H9 (cell line): ENCODE measurements around the gene VPS41. TPM values are rescaled to one million over a fixed set of nuclear protein-coding genes. Genes with fewer than 3 reads are reported as not detected.

Experiments
- DNase-seq: peaks from one replicate; pipeline ENCODE4 v3.0.0-alpha.2; 2017
- H2AFZ ChIP-seq: one replicate; pipeline ENCODE4 v1.6.1; 2013; ENCODE audit warnings: mild to moderate bottlenecking, low read length, control low read depth, moderate library complexity
- H2AK5ac ChIP-seq: 2 replicates; pipeline ENCODE4 v1.6.1; 2013; ENCODE audit warnings: low read length, control low read depth, mixed read lengths; ENCODE audit not compliant: insufficient read length
- H2BK120ac ChIP-seq: one replicate; pipeline ENCODE4 v1.6.1; 2013; ENCODE audit warnings: low read depth, mild to moderate bottlenecking, low read length, control low read depth, inconsistent platforms; ENCODE audit not compliant: poor library complexity, severe bottlenecking
- H2BK12ac ChIP-seq: 2 replicates; pipeline ENCODE4 v1.6.1; 2013; ENCODE audit warnings: low read length, control low read depth, mixed read lengths, low read depth; ENCODE audit not compliant: insufficient read length
- H2BK15ac ChIP-seq: 2 replicates; pipeline ENCODE4 v1.6.1; 2013; ENCODE audit warnings: low read depth, low read length, control low read depth
- H2BK20ac ChIP-seq: one replicate; pipeline ENCODE4 v1.6.1; 2013; ENCODE audit warnings: low read depth, mild to moderate bottlenecking, low read length, control low read depth, inconsistent platforms; ENCODE audit not compliant: poor library complexity, severe bottlenecking
- H2BK5ac ChIP-seq: 2 replicates; pipeline ENCODE4 v1.6.1; 2013; ENCODE audit warnings: low read length, control low read depth, mixed read lengths; ENCODE audit not compliant: insufficient read length
- H3K14ac ChIP-seq: 2 replicates; pipeline ENCODE4 v1.6.1; 2013; ENCODE audit warnings: low read length, control low read depth; ENCODE audit not compliant: insufficient read depth
- H3K18ac ChIP-seq: 2 replicates; pipeline ENCODE4 v1.6.1; 2013; ENCODE audit warnings: low read depth, mild to moderate bottlenecking, mixed read lengths, low read length, control low read depth; ENCODE audit not compliant: insufficient read length
- H3K23ac ChIP-seq: 2 replicates; pipeline ENCODE4 v1.6.1; 2013; ENCODE audit warnings: low read length, control low read depth, mixed read lengths, low read depth; ENCODE audit not compliant: insufficient read length
- H3K23me2 ChIP-seq: 2 replicates; pipeline ENCODE4 v1.6.1; 2013; ENCODE audit warnings: low read depth, mild to moderate bottlenecking, mixed read lengths, low read length, control low read depth; ENCODE audit not compliant: insufficient read length, poor library complexity, severe bottlenecking
- H3K27ac ChIP-seq: 2 replicates; pipeline ENCODE4 v1.5.1; 2013; ENCODE audit warnings: low read length, control low read depth, mixed read lengths, low read depth; ENCODE audit not compliant: insufficient read length
- H3K27me3 ChIP-seq: 2 replicates; pipeline ENCODE4 v1.6.1; 2013; ENCODE audit warnings: low read length, control low read depth, inconsistent platforms; ENCODE audit not compliant: insufficient read depth
- H3K4ac ChIP-seq: 2 replicates; pipeline ENCODE4 v1.6.1; 2013; ENCODE audit warnings: low read depth, mild to moderate bottlenecking, control low read depth, inconsistent platforms, low read length, moderate library complexity
- H3K4me1 ChIP-seq: 2 replicates; pipeline ENCODE4 v1.6.1; 2013; ENCODE audit warnings: low read length, control low read depth, inconsistent platforms; ENCODE audit not compliant: insufficient read depth
- H3K4me2 ChIP-seq: 2 replicates; pipeline ENCODE4 v1.6.1; 2013; ENCODE audit warnings: low read length, control low read depth, mixed read lengths; ENCODE audit not compliant: insufficient read length, insufficient read depth
- H3K56ac ChIP-seq: 2 replicates; pipeline ENCODE4 v1.6.1; 2013; ENCODE audit warnings: low read depth, mild to moderate bottlenecking, mixed read lengths, low read length, control low read depth; ENCODE audit not compliant: insufficient read length
- H3K79me1 ChIP-seq: 2 replicates; pipeline ENCODE4 v1.6.1; 2013; ENCODE audit warnings: low read depth, mild to moderate bottlenecking, moderate library complexity, low read length, control low read depth, inconsistent platforms; ENCODE audit not compliant: insufficient read depth, poor library complexity, severe bottlenecking
- H3K79me2 ChIP-seq: 2 replicates; pipeline ENCODE4 v1.6.1; 2013; ENCODE audit warnings: low read length, control low read depth, inconsistent platforms; ENCODE audit not compliant: insufficient read depth
- H3K9ac ChIP-seq: 2 replicates; pipeline ENCODE4 v1.6.1; 2013; ENCODE audit warnings: low read length, control low read depth, mixed read lengths; ENCODE audit not compliant: insufficient read length; ENCODE audit errors: extremely low read depth
- H3K9me3 ChIP-seq: one replicate; pipeline ENCODE4 v1.6.1; 2013; ENCODE audit warnings: low read depth, low read length, inconsistent platforms; ENCODE audit not compliant: control insufficient read depth
- H3T11ph ChIP-seq: one replicate; pipeline ENCODE4 v1.6.1; 2013; ENCODE audit warnings: mild to moderate bottlenecking, low read length, control low read depth, inconsistent platforms
- H4K20me1 ChIP-seq: one replicate; pipeline ENCODE4 v1.6.1; 2013; ENCODE audit not compliant: control insufficient read depth, insufficient read length, insufficient read depth
- H4K5ac ChIP-seq: 2 replicates; pipeline ENCODE4 v1.6.1; 2013; ENCODE audit warnings: low read depth, mild to moderate bottlenecking, mixed read lengths, low read length, control low read depth; ENCODE audit not compliant: insufficient read length
- H4K8ac ChIP-seq: replicated peaks from 2 replicates; pipeline ENCODE4 v1.6.1; 2013; ENCODE audit warnings: low read length, control low read depth, mixed read lengths, low read depth; ENCODE audit not compliant: insufficient read length
- H4K91ac ChIP-seq: 2 replicates; pipeline ENCODE4 v1.6.1; 2013; ENCODE audit warnings: low read depth, mild to moderate bottlenecking, moderate library complexity, mixed read lengths, low read length, control low read depth; ENCODE audit not compliant: insufficient read length
- H3K27ac Mint-ChIP-seq, 3 experiments: 2 replicates in 2 of 3; 3 replicates in 1 of 3; pipeline ENCODE4 v1.8.0; 2020 to 2021; ENCODE audit warnings: mixed read lengths in 3 of 3, mild to moderate bottlenecking in 1 of 3, moderate library complexity in 1 of 3
- H3K27me3 Mint-ChIP-seq: 2 replicates; pipeline ENCODE4 v1.8.0; 2021; ENCODE audit warnings: low read depth, mild to moderate bottlenecking, moderate library complexity, mixed read lengths
- H3K36me3 Mint-ChIP-seq, 3 experiments: 2 replicates in 2 of 3; 3 replicates in 1 of 3; pipeline ENCODE4 v1.8.0; 2020 to 2021; ENCODE audit warnings: low read depth in 3 of 3, mixed read lengths in 3 of 3; ENCODE audit not compliant: insufficient read depth in 1 of 3
- H3K4me1 Mint-ChIP-seq, 2 experiments: 2 replicates each; pipeline ENCODE4 v1.8.0; 2020; ENCODE audit warnings: mixed read lengths in 2 of 2
- H3K4me3 Mint-ChIP-seq, 2 experiments: 2 replicates in 1 of 2; 3 replicates in 1 of 2; pipeline ENCODE4 v1.8.0; 2020 to 2021; ENCODE audit warnings: mild to moderate bottlenecking in 2 of 2, mixed read lengths in 2 of 2, moderate library complexity in 1 of 2
- H3K9me3 Mint-ChIP-seq, 2 experiments: 2 replicates in 1 of 2; 3 replicates in 1 of 2; pipeline ENCODE4 v1.8.0; 2020; ENCODE audit warnings: mild to moderate bottlenecking in 2 of 2, mixed read lengths in 2 of 2, moderate library complexity in 1 of 2
- CTCF ChIP-seq: fragments of 200-600 bp; sonication (generic); conservative IDR thresholded peaks from 3 replicates; pipeline ENCODE4 v1.8.0; 2021; ENCODE audit warnings: antibody characterized with exemption, mild to moderate bottlenecking
- WGBS: extraction: QIAGEN DNeasy Blood & Tissue Kit; methylation state at CpG from one replicate; pipeline ENCODE4 v1.1.7; 2013; ENCODE audit warnings: missing lambda C conversion rate, low lambda C conversion rate, mixed read lengths; ENCODE audit not compliant: insufficient read length; ENCODE audit errors: extremely low coverage; 5-methylcytosine and 5-hydroxymethylcytosine counted together
- total RNA-seq: library from RNA; stranded (reverse); gene quantifications from 2 replicates; pipeline ENCODE4 v1.2.1, GENCODE V29; 2021

Gene VPS41
- total RNA-seq, 1 experiment from 2014 or later = 49.3 TPM

- Histone ChIP-seq H3T11ph (no peak overlapping the region), H3K18ac (no peak overlapping the region), H2AFZ (no peak overlapping the region), H3K27ac (no peak overlapping the region), H2BK15ac (no peak overlapping the region), H3K27me3 (no peaks in the 10 kb centered on the region), H2BK12ac (no peak overlapping the region), H2BK5ac (no peak overlapping the region), H3K14ac (no peak overlapping the region), H3K9me3 (no peaks in the 10 kb centered on the region), H3K79me2 (no peaks in the 10 kb centered on the region), H2AK5ac (no peak overlapping the region), H3K79me1 (no peaks in the 10 kb centered on the region), H4K8ac (no peak overlapping the region), H3K56ac (no peak overlapping the region), H3K4me2 (no peak overlapping the region), H3K23me2 (no peaks in the 10 kb centered on the region), H3K4me1 (no peaks in the 10 kb centered on the region), H3K23ac (no peak overlapping the region), H4K5ac (no peak overlapping the region), H2BK120ac (no peak overlapping the region), H3K4ac (no peak overlapping the region), H4K20me1 (no peaks in the 10 kb centered on the region), H4K91ac (no peak overlapping the region), H3K9ac (no peak overlapping the region), H2BK20ac (no peak overlapping the region)
- Mint-ChIP-seq H3K27me3 (no peaks in the 10 kb centered on the region; the same call in 1 of the 2 replicates), H3K36me3 (no peaks in the 10 kb centered on the region; a peak in 1 of 7 replicates), H3K4me1 (peaks cover 3 to 5% of the 10 kb centered on the region in 2 experiments), H3K4me3 (no peak overlapping the region), H3K9me3 (no peaks in the 10 kb centered on the region; a peak in 1 of 5 replicates), H3K27ac (no peak overlapping the region)
- no peak for TF ChIP-seq CTCF
- WGBS = no CpG with 5 or more reads among the region's 3 CpGs
- DNase-seq = no peak
Observed at GRCh38 chr7:38673795-38674194, 235.2 kb downstream of the VPS41 start.

Other genes with a start within 250 kb of the VPS41 start
- 1.9 and 3.5 TPM in 2 replicates for gene POU6F2, start 68.7 kb upstream of the VPS41 start, total RNA-seq